ENCODE measurements around the gene SLC1A1. TPM values are rescaled to one million over a fixed set of nuclear protein-coding genes. Genes with fewer than 3 reads are reported as not detected.

Gene SLC1A1
- total and polyA plus RNA-seq, 2 experiments from 2014 or later: 34.6 to 47.6 TPM

DNA sequence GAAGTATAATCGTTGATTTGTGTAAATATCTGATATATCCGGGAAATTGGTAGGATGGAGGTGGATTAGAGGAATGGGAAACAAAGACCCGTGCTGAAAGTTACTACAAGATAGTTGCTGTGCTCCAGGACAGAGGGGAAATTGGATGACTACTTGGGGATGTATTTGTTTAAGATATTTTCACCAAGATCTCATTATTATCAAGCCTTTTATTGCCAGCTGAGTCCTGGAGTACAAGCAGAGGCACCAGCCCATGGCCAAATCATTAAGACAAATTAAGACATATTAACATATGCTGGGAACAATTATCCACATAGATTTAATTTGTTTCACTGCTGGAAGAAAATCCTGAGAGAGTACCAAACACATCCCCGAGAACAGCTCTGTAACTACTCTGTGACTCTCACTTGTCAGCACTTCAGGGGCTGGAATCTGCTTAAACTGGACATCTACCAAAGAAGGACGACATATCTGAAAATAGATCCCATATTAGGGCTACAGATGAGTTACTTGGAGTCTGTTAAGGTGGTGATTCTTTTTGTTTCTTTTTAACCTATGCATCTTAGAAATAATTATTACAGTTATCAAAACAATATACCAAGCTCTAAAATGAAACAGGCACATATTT is 68.2 kb downstream of the SLC1A1 start:
- Histone ChIP-seq H3K4me1 (ENCODE audit: insufficient read depth) (peaks cover 14% of the 10 kb centered on the region), H3K9ac (no peak overlapping the region), H3K27ac (no peak overlapping the region), H3K9me2 (ENCODE audit: insufficient read depth) (no peaks in the 10 kb centered on the region), H3K4me2 (ENCODE audit: unreplicated experiment) (no peak overlapping the region), H3K36me3 (ENCODE audit: low read depth) (no peaks in the 10 kb centered on the region), H3K27me3 (replicated peaks; ENCODE audit: insufficient read depth) (no peaks in the 10 kb centered on the region), H3F3A (ENCODE audit: insufficient read depth) (peaks cover 8% of the 10 kb centered on the region; the same call in 1 of the 2 replicates), H3K4me3 (no peak overlapping the region), H3K79me2 (ENCODE audit: insufficient read depth) (no peaks in the 10 kb centered on the region), H2AFZ (no peak overlapping the region), H3K9me3 (ENCODE audit: low read depth) (no peaks in the 10 kb centered on the region), H4K20me1 (ENCODE audit: insufficient read depth) (no peaks in the 10 kb centered on the region)
- in situ Hi-C loops (cut with MboI): no loop called here
- no peak for DNase-seq
- TF ChIP-seq EZH2 (IDR thresholded peaks at IDR 0.05; ENCODE audit: insufficient read depth, poor library complexity, severe bottlenecking): no peak
- no peak for TF ChIP-seq EZH2phosphoT487 (IDR thresholded peaks at IDR 0.05; ENCODE audit: insufficient read depth, low read depth)
- 50 to 54% methylated on average over 5 of the region's 5 CpGs for WGBS, 2 experiments (ENCODE audit: low coverage in 1 of 2, low lambda C conversion rate in 2 of 2, missing lambda C conversion rate in 2 of 2)

DNA sequence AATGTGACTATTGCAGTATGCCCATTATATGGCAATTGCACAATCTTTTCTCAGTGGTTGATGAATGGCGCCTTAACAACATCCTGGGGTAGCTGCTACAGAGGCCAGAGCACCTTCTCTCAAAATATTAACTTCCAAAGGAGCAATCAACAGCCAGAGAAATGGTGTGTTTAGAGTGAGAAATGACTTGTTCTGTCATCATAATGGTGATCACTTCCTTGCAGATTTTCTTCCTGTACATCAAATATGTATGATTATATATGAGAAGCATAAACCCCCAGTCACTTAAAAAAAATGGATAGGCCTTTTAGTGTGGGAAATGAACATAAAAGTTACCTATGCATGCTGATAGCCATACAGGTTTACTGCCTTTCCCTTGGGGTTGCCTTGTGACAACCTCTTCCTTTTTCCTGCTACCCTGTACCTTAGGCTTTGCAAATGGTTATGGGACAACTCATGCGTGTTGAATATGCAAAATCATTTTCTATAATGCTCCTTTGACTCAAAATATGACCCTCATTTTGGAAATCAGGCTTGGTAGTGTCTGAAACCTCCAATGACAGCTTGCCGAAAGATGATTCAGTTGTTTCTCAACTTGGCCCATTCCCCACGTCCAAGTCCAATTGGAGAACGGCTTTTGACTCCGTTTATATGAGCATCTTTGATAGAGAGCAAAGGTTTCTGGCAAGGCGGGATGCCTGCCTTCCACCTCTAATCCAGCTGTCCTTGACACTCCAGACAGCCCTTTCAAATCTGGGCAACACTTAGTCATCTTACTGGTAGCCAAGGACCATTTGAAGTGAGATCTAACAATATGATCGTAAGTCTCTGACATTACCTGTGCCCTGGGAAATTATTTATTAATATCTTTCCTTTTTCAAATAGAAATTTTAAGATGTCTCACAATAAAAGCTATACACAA is 69.3 kb downstream of the SLC1A1 start:
- DNase-seq: no peak
- WGBS, 2 experiments (ENCODE audit: low coverage in 1 of 2, low lambda C conversion rate in 2 of 2, missing lambda C conversion rate in 2 of 2): 88 to 90% methylated on average over 8 of the region's 8 CpGs
- in situ Hi-C loops (cut with MboI): no loop called here

DNA sequence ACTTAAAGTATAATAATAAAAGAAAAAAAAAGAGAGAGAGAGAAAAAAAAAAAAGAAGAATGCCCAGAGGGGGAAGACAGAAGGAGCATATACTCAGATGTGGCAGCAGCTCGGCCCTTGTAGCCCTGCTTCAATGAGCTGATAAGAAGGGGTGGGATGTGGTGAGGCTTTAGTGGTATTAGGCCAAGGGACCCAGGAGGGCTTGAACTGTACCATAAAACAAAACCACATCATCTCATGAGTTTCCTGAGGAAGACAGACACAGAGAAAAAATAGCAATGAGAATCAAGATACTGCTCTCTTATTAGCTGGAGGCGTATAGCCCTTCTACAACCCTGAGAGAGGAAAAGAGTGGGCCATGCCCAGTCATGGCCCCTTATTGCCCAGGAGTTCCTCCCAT is 72.8 kb downstream of the SLC1A1 start:
- Histone ChIP-seq H3K9ac (no peak overlapping the region), H3K36me3 (ENCODE audit: low read depth) (peaks cover 17% of the 10 kb centered on the region; the same call in 1 of the 2 replicates), H3K9me3 (ENCODE audit: low read depth) (no peaks in the 10 kb centered on the region), H3K27me3 (replicated peaks; ENCODE audit: insufficient read depth) (no peaks in the 10 kb centered on the region), H2AFZ (no peak overlapping the region), H4K20me1 (ENCODE audit: insufficient read depth) (no peaks in the 10 kb centered on the region), H3K79me2 (ENCODE audit: insufficient read depth) (no peaks in the 10 kb centered on the region), H3K4me1 (ENCODE audit: insufficient read depth) (no peaks in the 10 kb centered on the region), H3K4me3 (no peak overlapping the region), H3K4me2 (ENCODE audit: unreplicated experiment) (no peak overlapping the region), H3K9me2 (ENCODE audit: insufficient read depth) (no peaks in the 10 kb centered on the region), H3K27ac (no peak overlapping the region), H3F3A (ENCODE audit: insufficient read depth) (no peaks in the 10 kb centered on the region)
- no peak for DNase-seq
- in situ Hi-C loops (cut with MboI): no loop called here
- no peak for TF ChIP-seq EZH2 (IDR thresholded peaks at IDR 0.05; ENCODE audit: insufficient read depth, poor library complexity, severe bottlenecking)
- no peak for TF ChIP-seq EZH2phosphoT487 (IDR thresholded peaks at IDR 0.05; ENCODE audit: insufficient read depth, low read depth)
- 88 to 90% methylated on average over 2 of the region's 2 CpGs for WGBS, 2 experiments (ENCODE audit: low coverage in 1 of 2, low lambda C conversion rate in 2 of 2, missing lambda C conversion rate in 2 of 2)

More for the DNA sequence above, 69.3 kb downstream of the SLC1A1 start:
- no peak overlapping the region for H3K9ac ChIP-seq
- no peak overlapping the region for H3K27ac ChIP-seq
- no peak for TF ChIP-seq EZH2phosphoT487 (IDR thresholded peaks at IDR 0.05; ENCODE audit: insufficient read depth, low read depth)
- TF ChIP-seq EZH2 (IDR thresholded peaks at IDR 0.05; ENCODE audit: insufficient read depth, poor library complexity, severe bottlenecking): no peak
- H3K4me2 ChIP-seq (ENCODE audit: unreplicated experiment): no peak overlapping the region
- H3K9me2 ChIP-seq (ENCODE audit: insufficient read depth): no peaks in the 10 kb centered on the region
- H3K36me3 ChIP-seq (ENCODE audit: low read depth): 0 out of 2 replicates have a peak, but pooled peaks cover 2% of the 10 kb centered on the region
- no peaks in the 10 kb centered on the region for H3K27me3 ChIP-seq (replicated peaks; ENCODE audit: insufficient read depth)
- H3K4me3 ChIP-seq: no peak overlapping the region
- H3K4me1 ChIP-seq (ENCODE audit: insufficient read depth): peaks cover 8% of the 10 kb centered on the region; the same call in 1 of the 2 replicates
- no peaks in the 10 kb centered on the region for H4K20me1 ChIP-seq (ENCODE audit: insufficient read depth)
- H3F3A ChIP-seq (ENCODE audit: insufficient read depth): no peaks in the 10 kb centered on the region
- no peak overlapping the region for H2AFZ ChIP-seq
- H3K79me2 ChIP-seq (ENCODE audit: insufficient read depth): no peaks in the 10 kb centered on the region
- H3K9me3 ChIP-seq (ENCODE audit: low read depth): no peaks in the 10 kb centered on the region

DNA sequence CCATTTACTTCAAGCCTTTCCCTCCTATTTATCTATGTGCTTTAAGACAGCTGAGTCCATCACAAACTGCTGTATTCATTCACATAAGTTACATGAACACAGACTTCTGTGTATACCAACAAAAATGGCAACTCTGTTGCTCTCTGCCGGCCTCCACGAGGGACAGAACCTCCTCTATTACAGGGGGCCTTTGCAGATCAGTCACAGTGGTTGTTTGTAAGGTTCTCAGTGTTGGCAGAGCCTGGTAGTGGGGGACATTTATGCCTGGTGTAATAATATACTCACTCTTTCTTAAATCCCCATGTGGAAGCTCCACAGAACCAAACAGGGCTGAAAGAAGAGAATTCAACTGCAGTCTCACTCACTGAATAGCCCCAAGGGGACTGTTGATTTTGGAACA is 76.5 kb downstream of the SLC1A1 start:
- Histone ChIP-seq H3K4me1 (ENCODE audit: insufficient read depth) (no peaks in the 10 kb centered on the region), H3K9me3 (ENCODE audit: low read depth) (no peaks in the 10 kb centered on the region), H3K4me3 (no peak overlapping the region), H3K36me3 (ENCODE audit: low read depth) (peaks cover 21% of the 10 kb centered on the region; the same call in 1 of the 2 replicates), H3K79me2 (ENCODE audit: insufficient read depth) (no peaks in the 10 kb centered on the region), H3F3A (ENCODE audit: insufficient read depth) (no peaks in the 10 kb centered on the region), H3K27me3 (replicated peaks; ENCODE audit: insufficient read depth) (no peaks in the 10 kb centered on the region), H3K9me2 (ENCODE audit: insufficient read depth) (no peaks in the 10 kb centered on the region), H2AFZ (no peak overlapping the region), H3K27ac (no peak overlapping the region), H3K4me2 (ENCODE audit: unreplicated experiment) (no peak overlapping the region), H4K20me1 (ENCODE audit: insufficient read depth) (no peaks in the 10 kb centered on the region), H3K9ac (no peak overlapping the region)
- in situ Hi-C loops (cut with MboI): no loop called here
- no peak for DNase-seq
- WGBS, 2 experiments (ENCODE audit: low coverage in 1 of 2, low lambda C conversion rate in 2 of 2, missing lambda C conversion rate in 2 of 2): 67 to 87% methylated on average over 2 of the region's 2 CpGs
- TF ChIP-seq EZH2phosphoT487 (IDR thresholded peaks at IDR 0.05; ENCODE audit: insufficient read depth, low read depth) (no peak), EZH2 (IDR thresholded peaks at IDR 0.05; ENCODE audit: insufficient read depth, poor library complexity, severe bottlenecking) (no peak)

Measured in GM23248 (cell line).